ENCODE results near the gene THAP6.
"Not testable (repeated sequence)": the region's sequence is repeated elsewhere in the genome, so short reads cannot be mapped to it uniquely, and the experiment has no call there.

Gene THAP6

DNA sequence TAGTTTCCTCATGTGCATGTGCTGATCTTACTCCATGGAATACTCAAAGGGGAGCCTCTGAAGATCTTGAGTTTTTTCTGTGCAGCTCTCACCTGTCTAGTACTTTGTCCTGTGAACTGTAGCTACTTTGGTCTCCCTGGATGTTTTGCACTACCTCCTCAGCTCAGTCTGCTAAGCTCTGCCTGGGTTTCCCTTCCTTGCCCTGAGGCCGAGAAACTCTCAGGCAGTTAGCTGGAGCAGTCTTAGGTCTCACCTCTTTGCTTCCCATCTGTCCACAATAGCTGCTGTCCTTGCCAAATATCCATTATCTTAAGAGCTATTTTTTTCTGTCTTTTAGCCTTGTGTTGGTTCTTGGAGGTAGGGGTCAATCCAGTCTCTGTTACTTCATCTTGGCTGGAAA is 11.6 kb downstream of the THAP6 start:
- no peak for DNase-seq (ENCODE audit: low read depth)

DNA sequence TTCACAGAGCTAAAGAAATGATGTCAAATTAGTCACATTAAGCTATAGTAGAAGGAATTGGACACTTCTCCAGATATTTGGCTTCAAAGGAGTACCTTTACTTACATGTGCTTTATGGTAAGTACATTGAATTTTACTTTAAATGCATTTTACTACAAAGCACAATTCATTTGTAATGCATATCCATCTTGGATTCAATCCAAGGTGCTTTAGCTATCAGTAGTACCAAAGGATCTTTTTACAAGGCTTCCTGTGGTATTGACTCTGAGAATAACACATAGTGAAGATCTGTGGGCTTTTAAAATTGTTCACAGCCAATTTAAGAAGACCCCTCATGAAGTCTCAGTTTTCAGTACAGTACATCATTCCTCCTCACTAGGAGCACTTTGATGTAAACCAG is 13.2 kb downstream of the THAP6 start:
- DNase-seq (ENCODE audit: low read depth) = no peak

DNA sequence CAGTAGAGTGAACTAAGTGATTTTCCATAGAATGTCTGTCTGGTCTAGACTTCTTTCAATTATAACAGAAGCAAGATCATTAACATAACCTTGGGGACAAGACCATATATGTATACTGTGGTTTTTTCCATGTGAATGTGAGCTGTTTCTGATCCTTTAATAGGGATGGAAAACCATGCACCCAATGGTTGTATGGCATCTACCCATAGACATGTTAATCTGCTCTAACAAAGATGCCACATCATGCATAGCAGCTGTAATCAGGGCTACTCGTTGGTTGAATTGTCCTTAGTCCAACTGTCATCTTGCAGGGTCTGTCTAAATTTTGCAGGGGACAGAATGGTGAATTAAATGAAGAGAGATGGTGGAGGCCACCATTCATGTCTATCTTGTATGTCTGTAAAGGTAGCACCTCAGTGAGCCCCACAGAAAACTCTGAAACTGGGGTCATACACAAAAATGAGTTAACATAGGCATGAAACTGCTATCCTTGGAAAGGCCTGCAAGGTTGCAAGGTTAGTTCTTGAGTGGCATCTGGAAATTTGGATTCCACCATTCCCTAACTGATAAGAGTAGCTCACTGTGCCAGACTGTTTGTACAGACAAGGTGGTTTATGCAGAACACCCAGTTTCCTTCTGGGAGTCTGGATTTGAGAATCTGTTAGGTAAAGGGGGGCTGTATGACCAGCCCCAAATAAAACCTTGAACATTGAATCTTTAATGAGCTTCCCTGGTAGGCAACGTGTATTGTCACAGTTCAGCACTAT is 16.5 kb downstream of the THAP6 start:
- no peak for DNase-seq (ENCODE audit: low read depth)

DNA sequence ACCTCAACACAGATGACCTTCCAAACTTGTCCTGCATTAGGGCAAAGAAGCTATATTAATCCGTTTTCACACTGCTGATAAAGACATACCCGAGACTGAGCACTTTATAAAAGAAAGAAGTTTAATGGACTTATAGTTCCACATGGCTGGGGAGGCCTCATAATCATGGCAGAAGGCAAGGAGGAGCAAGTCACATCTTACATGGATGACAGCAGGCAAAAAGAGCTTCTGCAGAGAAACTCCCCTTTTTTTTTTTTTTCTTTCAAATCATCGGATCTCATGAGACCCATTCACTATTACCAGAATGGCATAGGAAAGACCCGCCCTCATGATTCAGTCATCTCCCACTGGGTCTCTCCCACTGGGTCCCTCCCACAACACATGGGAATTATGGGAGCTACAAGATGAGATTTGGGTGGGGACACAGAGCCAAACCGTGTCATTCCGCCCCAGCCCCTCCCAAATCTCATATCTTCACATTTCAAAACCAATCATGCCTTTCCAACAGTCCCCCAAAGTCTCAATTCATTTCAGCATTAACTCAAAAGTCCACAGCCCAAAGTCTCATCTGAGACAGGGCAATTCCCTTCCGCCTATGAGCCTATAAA is 17.4 kb downstream of the THAP6 start:
- not testable (repeated sequence) for DNase-seq (ENCODE audit: low read depth)

DNA sequence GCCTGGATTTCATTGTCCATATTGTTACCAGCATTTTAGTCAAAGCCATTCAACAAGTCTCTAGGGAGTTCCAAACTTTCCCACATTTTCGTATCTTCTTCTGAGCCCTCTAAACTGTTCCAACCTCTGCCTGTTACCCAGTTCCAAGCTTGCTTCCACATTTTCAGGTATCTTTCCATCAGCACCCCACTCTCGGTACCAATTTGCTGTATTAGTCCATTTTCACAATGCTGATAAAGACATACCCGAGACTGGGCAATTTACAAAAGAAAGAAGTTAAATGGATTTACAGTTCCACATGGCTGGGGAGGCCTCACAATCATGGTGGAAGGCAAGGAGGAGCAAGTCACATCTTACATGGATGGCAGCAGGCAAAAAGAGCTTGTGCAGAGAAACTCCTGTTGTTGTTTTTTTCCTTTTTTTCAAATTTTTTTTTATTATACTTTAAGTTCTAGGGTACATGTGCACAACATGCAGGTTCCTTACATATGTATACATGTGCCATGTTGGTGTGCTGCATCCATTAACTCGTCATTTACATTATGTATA is 19.1 kb downstream of the THAP6 start:
- DNase-seq (ENCODE audit: low read depth) = not testable (repeated sequence)

DNA sequence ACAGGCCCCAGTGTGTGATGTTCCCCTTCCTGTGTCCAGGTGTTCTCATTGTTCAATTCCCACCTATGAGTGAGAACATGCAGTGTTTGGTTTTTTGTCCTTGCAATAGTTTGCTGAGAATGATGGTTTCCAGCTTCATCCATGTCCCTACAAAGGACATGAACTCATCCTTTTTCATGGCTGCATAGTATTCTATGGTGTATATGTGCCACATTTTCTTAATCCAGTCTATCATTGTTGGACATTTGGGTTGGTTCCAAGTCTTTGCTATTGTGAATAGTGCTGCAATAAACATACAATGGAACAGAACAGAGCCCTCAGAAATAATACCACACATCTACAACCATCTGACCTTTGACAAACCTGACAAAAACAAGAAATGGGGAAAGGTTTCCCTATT is 19.7 kb downstream of the THAP6 start:
- not testable (repeated sequence) for DNase-seq (ENCODE audit: low read depth)

DNA sequence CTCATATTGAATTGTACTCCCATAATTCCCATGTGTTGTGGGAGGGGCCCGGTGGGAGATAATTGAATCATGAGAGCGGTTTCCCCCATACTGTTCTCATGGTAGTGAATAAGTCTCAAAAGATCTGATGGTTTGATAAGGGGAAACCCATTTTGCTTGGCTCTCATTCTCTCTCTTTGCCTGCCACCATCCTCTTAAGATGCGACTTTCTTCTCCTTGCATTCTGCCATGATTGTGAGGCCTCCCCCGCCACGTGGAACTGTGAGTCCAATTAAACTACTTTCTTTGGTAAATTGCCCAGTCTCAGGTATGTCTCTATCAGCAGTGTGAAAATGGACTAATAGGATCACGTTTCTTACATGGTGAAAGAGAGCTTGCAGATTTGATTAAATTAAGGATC is 23.0 kb downstream of the THAP6 start:
- DNase-seq (ENCODE audit: low read depth) = not testable (repeated sequence)

DNA sequence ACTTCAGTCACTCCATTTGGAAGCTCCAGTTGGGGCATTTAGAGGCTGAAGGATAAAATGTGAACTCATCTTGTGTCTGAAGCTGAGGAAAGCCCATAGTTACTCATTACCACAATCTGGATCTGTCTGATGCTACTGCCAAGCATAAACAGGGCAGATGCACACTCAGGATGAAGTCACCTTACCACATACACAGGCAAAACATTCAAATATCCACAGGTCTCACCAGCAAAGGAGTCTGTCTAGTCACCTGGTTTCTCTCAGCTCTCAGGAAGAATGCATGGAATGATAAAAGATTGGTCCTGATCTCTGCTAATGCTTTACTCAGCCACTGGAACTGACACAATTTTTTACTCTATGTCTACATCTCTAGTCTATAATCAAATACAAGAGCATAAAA is 28.6 kb downstream of the THAP6 start:
- DNase-seq (ENCODE audit: low read depth) = no peak

DNA sequence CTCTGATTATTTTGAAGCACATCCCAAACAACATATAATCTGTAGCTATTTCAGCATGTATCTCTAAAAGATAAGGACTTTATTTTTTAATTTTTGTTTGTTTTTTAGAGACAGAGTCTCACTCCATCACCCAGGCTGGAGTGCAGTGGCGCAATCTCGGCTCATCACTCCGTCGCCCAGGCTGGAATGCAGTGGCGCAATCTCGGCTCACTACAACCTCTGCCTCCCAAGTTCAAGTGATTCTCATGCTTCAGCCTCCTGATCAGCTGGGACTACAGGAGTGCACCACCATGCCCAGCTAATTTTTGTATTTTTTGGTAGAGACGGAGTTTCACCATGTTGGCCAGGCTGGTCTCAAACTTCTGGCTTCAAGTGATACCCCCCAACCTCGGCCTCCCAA is 29.9 kb downstream of the THAP6 start:
- DNase-seq (ENCODE audit: low read depth) = not testable (repeated sequence)

DNA sequence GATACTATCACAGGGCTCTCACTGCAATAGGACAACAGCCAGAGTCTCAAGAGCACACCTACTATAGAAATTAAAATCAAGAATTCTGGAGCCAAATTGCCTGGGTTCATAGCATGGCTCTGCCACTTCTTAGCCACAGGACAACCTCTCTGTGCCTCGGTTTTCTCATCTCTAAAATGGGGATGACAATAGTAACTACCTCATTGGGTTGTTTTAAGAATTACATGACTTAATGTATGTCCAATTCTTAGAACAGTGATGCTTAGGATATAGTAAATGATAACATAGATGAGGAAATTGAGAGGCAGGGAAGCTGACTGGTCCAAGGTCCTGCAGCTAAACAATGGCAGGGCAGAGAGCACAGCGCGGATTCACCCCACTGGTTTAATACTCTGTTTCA is 30.6 kb downstream of the THAP6 start:
- no peak for DNase-seq (ENCODE audit: low read depth)

DNA sequence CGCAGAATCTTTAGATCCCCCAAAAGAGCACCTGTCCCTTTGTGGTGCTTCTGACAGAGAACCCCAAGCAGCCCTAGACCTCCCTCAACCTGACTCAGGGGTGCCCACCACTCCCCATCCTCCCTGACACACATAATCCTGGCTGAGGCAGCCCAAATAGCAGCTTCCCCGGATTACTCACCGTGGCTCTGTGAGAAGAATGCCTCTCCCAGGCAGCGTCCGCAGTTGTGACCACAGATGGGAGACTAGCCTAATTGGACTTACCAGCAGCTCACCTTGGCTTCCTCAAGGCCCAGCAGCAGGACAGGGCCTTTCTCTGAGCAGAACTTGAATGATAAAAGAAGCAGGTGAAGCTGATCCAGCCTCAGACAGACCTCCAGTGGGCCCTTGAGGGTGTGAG is 31.3 kb downstream of the THAP6 start:
- no peak for DNase-seq (ENCODE audit: low read depth)

DNA sequence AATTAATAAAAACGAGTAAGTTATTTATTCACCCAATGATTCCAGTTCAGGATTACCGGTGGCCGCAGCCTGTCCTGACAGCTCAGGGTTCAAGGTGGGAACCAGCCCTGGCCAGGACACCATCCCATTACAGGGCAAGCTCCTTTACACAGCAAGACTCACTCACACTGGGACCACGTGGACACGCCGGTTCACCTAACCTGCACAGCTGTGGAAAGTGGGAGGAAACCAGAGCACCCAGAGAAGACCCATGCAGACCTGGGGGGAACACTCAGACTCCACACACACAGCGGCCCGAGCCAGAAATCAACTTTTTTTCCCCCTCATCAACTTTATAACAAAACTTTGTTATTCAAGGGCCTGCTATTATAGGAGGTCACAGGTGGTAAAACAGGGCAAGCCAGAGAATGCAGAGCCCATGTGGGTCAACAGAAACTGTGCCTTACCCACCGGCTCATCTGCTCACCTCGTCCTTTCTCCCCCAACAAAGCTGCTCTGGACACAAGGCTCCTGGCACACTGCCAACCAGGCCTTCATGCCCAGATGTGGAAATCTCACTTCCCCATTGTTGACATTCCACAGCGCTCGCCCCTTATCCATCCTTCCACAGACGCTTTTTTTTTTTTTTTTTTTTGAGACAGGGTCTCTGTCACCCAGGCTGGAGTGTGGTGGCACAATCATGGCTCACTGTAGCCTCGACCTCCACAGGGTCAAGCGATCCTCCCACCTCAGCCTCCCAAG is 33.5 kb downstream of the THAP6 start:
- no peak for DNase-seq (ENCODE audit: low read depth)

DNA sequence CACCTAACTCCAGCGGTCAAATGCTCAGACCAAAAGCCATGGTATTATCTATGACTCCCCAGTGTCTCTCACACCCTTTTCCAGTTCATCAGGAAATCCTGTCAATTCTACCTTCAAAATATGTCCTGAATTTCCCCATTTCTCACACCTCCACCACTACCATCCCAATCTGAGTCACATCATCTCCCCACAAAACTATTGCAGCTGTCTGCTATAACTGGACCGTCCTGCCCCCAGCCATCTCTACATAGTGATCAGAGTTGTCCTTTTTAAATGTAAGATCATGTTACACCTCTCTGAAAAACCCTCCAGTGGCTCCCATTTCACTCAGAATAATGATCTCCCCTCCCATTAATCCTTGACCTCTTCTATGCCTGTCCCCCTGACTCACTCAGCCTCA is 34.7 kb downstream of the THAP6 start:
- DNase-seq (ENCODE audit: low read depth) = no peak

DNA sequence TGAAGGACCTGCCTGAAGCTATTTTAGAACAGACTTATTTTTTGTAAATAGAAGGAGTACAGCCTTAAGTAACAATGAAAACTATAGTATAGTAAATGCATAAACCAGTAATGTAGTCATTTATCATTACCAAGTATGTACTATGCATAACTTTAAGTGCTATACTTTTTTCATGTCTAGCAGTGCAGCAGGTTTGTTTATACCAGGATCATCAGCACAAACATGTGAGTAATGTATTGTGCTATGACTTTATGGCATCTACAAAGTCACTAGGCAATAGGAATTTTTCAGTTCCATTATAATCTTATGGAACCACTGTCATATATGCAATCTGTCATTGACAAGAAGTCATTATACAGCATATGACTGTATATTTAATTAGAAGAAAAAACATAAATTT is 38.2 kb downstream of the THAP6 start:
- DNase-seq (ENCODE audit: low read depth) = no peak

DNA sequence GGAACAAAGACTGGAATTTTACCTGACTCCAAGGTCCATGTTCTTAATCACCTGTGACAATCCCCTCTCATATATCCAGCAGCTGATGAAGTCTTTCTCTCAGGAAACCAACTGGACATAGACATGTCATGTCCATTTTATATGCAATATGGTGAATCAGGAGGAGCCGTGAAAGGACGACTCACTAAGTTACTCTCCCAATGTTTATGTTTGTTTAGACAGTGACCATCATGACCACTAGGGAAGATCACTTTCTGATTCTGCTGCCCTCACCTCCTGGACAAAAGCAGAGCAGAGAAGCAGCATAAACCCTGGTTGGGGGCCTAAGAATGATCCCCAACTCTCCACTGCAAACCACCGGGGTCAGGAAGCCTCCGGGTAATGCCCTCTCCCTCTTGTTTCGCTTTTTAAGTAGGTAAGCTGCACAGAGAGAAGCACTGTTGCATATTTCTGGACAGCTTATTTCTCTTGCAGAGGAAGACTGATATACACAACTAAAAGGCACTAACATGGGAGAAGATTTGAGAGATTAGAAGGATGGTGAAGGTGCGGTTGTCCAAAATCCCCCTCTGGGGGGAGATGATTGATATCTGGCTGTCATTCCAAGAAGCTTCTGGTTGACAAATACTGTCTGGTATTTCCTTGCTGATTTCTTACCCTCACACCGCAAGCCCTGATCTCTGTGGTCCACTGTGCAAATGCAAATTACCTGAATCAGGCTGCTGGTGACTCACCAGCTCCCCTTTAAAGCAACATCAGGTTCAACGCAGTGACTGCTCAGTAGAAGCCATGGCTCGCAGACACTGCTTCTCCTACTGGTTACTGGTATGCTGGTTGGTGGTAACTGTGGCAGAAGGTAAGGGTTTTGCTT is 41.3 kb downstream of the THAP6 start, which contains the start of gene ODAPH:
Gene ODAPH, plus strand, starts transcription at position 773 of the 871 bp plus-strand sequence. Its CDS starts 17 bp downstream, at position 790.
- DNase-seq (ENCODE audit: low read depth) = no peak

DNA sequence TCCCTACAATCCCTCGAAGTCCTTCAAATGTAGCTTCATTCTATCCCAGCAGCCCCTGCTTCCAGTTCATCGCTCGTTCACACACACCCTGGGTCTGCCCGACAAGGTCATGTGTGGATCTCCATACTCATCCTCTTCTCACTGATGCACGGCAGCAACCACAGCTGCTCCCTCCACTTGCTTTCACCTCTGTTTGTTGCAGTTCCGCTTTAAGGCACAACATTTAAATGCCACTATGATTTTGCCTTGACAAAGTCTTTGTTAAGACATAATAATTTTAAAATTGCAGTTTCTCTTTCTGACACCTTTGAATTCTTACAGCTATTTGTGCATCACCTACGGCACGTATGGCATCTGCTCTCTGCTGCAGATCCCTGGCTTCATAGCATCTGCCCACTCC is 43.4 kb downstream of the THAP6 start:
- no peak for DNase-seq (ENCODE audit: low read depth)

DNA sequence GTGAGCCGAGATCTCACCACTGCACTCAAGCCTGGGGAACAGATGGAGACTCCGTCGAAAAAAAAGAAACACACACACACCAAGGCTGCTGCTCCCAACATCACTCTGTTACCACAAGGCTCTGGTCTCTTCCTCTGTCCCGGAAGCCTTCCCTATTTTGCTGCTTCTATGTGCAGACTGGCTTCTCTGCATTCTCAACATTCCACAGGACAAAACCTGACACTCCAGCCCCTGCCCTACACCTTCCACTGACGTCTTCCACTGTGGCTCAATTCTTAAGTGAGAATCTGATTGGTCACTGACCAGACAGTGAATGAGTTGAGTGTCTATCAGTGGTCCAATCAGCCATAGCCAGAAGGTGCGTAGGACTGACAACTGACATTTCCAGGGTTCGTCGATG is 47.5 kb downstream of the THAP6 start:
- DNase-seq (ENCODE audit: low read depth) = no peak

DNA sequence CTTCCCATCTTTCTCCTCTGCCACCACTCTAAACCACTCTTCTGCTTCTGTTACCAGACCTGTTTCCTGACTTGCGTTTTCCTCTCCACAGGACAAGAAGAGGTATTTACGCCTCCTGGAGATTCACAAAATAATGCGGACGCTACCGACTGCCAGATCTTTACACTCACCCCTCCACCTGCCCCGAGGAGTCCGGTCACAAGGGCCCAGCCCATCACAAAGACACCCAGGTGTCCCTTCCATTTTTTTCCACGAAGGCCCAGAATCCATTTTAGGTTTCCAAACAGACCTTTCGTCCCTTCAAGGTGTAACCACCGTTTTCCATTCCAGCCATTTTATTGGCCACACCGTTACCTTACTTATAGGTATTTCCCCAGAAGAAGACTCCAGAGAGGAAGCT is 49.8 kb downstream of the THAP6 start:
- DNase-seq (ENCODE audit: low read depth) = no peak

DNA sequence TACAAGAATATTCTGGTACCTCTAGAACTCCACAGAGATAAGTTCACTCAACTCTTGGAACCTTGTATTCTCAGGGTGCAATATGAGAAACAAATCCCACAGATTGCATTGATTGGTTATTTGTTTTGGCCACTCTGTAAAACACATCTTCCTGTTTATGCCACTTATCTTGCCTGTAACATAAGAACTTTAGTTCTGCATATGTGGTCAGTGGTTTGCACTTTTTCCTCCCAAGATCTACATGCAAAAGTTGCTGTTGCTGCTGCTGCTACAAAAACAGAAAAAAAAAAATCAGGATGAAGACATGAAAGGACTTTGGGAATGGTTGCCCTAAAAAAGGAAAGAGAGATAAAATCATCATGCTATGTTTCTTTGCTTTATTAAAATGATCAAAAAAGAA is 51.2 kb downstream of the THAP6 start:
- no peak for DNase-seq (ENCODE audit: low read depth)

DNA sequence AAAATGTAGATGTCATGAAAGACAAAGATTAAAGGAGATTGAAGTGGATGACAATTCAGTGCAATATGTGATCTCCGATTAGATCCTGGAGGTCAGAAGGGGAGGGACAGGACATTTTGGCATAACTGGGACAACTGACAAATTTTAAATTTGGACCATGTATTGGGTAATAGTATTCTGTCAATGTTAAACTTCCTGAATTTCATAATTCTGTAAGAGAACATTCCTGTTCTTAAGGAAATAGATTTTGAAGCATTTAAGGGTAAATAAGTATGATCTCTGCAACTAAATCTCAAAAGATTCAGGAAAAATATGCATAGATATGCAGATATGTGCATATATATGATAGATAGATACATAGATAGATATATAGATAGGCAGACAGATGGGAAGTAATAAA is 52.6 kb downstream of the THAP6 start:
- no peak for DNase-seq (ENCODE audit: low read depth)

DNA sequence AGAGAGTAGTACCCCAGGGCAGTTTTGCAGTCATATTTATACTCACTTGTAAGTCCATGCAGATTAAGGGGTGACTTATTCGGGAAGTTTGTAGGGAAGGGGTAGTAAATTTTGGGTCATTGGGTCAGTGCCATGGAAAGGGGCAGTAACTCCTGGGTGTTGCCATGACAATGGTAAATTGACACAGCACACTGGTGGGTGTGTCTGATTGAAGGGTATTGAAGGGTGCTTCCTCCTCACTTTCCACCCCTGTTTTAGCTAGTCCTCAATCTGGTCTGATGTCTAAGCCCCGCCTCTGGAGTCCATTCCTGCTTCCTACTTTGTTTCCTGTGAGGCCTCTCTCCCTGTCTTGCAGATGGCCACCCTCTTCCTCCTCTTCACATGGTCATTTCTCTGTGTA is 53.5 kb downstream of the THAP6 start:
- no peak for DNase-seq (ENCODE audit: low read depth)
